ENCODE measurements around the gene FRMPD1. TPM values are rescaled to one million over a fixed set of nuclear protein-coding genes. Genes with fewer than 3 reads are reported as not detected.

The FRMPD1 gene
- polyA plus RNA-seq, 1 donor from 2014 or later: 0.35 TPM

- no peaks in the 10 kb centered on the region for H3K9me3 ChIP-seq (ENCODE audit: low read length)
- H2AFZ ChIP-seq (ENCODE audit: low read depth, low read length): no peak overlapping the region
- no peak overlapping the region for H3K27ac ChIP-seq (ENCODE audit: low read length)
- H3F3A ChIP-seq (ENCODE audit: insufficient read depth, low read length, poor library complexity, severe bottlenecking): no peaks in the 10 kb centered on the region
- TF ChIP-seq EZH2 (IDR thresholded peaks at IDR 0.05; ENCODE audit: borderline replicate concordance, insufficient read depth, low read length, poor library complexity, severe bottlenecking): no peak
- no peak for TF ChIP-seq CTCF (IDR thresholded peaks at IDR 0.05; ENCODE audit: poor library complexity, severe bottlenecking)
- no peak for TF ChIP-seq MXI1 (conservative IDR thresholded peaks at IDR 0.05; ENCODE audit: poor library complexity, severe bottlenecking)
- no peak for TF ChIP-seq RAD21 (conservative IDR thresholded peaks at IDR 0.05)
- no peak for TF ChIP-seq TAF1 (IDR thresholded peaks at IDR 0.05; ENCODE audit: low read depth)
- TF ChIP-seq SMC3 (conservative IDR thresholded peaks at IDR 0.05; ENCODE audit: poor library complexity): no peak
- TF ChIP-seq REST (IDR thresholded peaks at IDR 0.05; ENCODE audit: borderline replicate concordance): no peak
- TF ChIP-seq EP300 (conservative IDR thresholded peaks at IDR 0.05; ENCODE audit: poor library complexity, severe bottlenecking): no peak
- no peak for TF ChIP-seq POLR2AphosphoS5 (IDR thresholded peaks at IDR 0.05)
- no peaks in the 10 kb centered on the region for H4K20me1 ChIP-seq (ENCODE audit: insufficient read depth)
- no peak overlapping the region for H3K4me2 ChIP-seq (ENCODE audit: low read length)
- no peaks in the 10 kb centered on the region for H3K9me2 ChIP-seq (ENCODE audit: insufficient read depth, low read length)
- no peaks in the 10 kb centered on the region for H3K27me3 ChIP-seq (ENCODE audit: insufficient read depth, low read depth, low read length)
- no peaks in the 10 kb centered on the region for H3K79me2 ChIP-seq (replicated peaks; ENCODE audit: insufficient read depth, low read length)
- H3K4me3 ChIP-seq (ENCODE audit: low read length): no peak overlapping the region
- no peak overlapping the region for H3K9ac ChIP-seq (ENCODE audit: low read length)
- no peaks in the 10 kb centered on the region for H3K36me3 ChIP-seq (ENCODE audit: insufficient read depth, low read length)
Measured at GRCh38 chr9:37667706-37668105, 17.0 kb downstream of the FRMPD1 start.

GRCh38 chr9:37668116-37668601 is 17.4 kb downstream of the FRMPD1 start:
- Histone ChIP-seq H4K20me1 (ENCODE audit: insufficient read depth) (no peaks in the 10 kb centered on the region), H3K27ac (ENCODE audit: low read length) (no peak overlapping the region), H3K9me3 (ENCODE audit: low read length) (no peaks in the 10 kb centered on the region), H3K9ac (ENCODE audit: low read length) (no peak overlapping the region), H3K27me3 (ENCODE audit: insufficient read depth, low read depth, low read length) (no peaks in the 10 kb centered on the region), H2AFZ (ENCODE audit: low read depth, low read length) (no peak overlapping the region), H3K9me2 (ENCODE audit: insufficient read depth, low read length) (no peaks in the 10 kb centered on the region), H3K36me3 (ENCODE audit: insufficient read depth, low read length) (no peaks in the 10 kb centered on the region), H3F3A (ENCODE audit: insufficient read depth, low read length, poor library complexity, severe bottlenecking) (no peaks in the 10 kb centered on the region), H3K4me3 (ENCODE audit: low read length) (no peak overlapping the region), H3K79me2 (replicated peaks; ENCODE audit: insufficient read depth, low read length) (no peaks in the 10 kb centered on the region), H3K4me2 (ENCODE audit: low read length) (no peak overlapping the region)
- TF ChIP-seq MXI1 (conservative IDR thresholded peaks at IDR 0.05; ENCODE audit: poor library complexity, severe bottlenecking): no peak
- no peak for TF ChIP-seq EZH2 (IDR thresholded peaks at IDR 0.05; ENCODE audit: borderline replicate concordance, insufficient read depth, low read length, poor library complexity, severe bottlenecking)
- TF ChIP-seq EP300 (conservative IDR thresholded peaks at IDR 0.05; ENCODE audit: poor library complexity, severe bottlenecking): no peak
- TF ChIP-seq RAD21 (conservative IDR thresholded peaks at IDR 0.05): no peak
- TF ChIP-seq TAF1 (IDR thresholded peaks at IDR 0.05; ENCODE audit: low read depth): no peak
- no peak for TF ChIP-seq POLR2AphosphoS5 (IDR thresholded peaks at IDR 0.05)
- no peak for TF ChIP-seq SMC3 (conservative IDR thresholded peaks at IDR 0.05; ENCODE audit: poor library complexity)
- TF ChIP-seq REST (IDR thresholded peaks at IDR 0.05; ENCODE audit: borderline replicate concordance): no peak
- no peak for TF ChIP-seq CTCF (IDR thresholded peaks at IDR 0.05; ENCODE audit: poor library complexity, severe bottlenecking)
